H1 (cell line): Measurements from ENCODE around the gene COX6A1. TPM values are rescaled to one million over a fixed set of nuclear protein-coding genes. Genes with fewer than 3 reads are reported as not detected.

Experiments used
- polyA plus RNA-seq, 7 experiments: library from polyadenylated mRNA; depleted of rRNA in 3 of 7; stranded (reverse) in 5 of 7; unstranded in 2 of 7; fragments of >200 nt in 5 of 7; fragments of 200-250 nt in 2 of 7; gene quantifications; 1 replicate in 5 of 7; 2 replicates in 1 of 7; 4 replicates in 1 of 7; pipeline versions ENCODE4 v1.2.1 to v1.2.3, GENCODE V29; 2011 to 2013; ENCODE audit warnings: missing spikeins in 2 of 7, mixed read lengths in 2 of 7
- total RNA-seq: library from RNA; stranded (reverse); fragmentation: NEBNext Ultra II Directional; extraction: Animal tissue kit (Norgen Biotek cat#: 25700); gene quantifications from 2 replicates; pipeline ENCODE4 v1.2.1, GENCODE V29; 2021

Gene COX6A1
- total and polyA plus RNA-seq, 2 of the 8 experiments (the other 6 are each of a cell fraction or from before 2014, with no cell fraction given), result 437 to 2,792 TPM

Other genes starting within 250 kb of the COX6A1 start
- gene GCN1, start 243.4 kb upstream of the COX6A1 start, total RNA-seq, result 133 and 137 TPM in 2 replicates
- gene GCN1, start 243.4 kb upstream of the COX6A1 start, polyA plus RNA-seq (2011; rRNA removed), result 61.4 and 73.1 TPM in 2 replicates
- 2,987 and 3,029 TPM in 2 replicates for gene RPLP0, start 237.0 kb upstream of the COX6A1 start, total RNA-seq
- gene RPLP0, start 237.0 kb upstream of the COX6A1 start, polyA plus RNA-seq (2011; rRNA removed), result 8,838 and 10,765 TPM in 2 replicates
- 105 and 109 TPM in 2 replicates for gene PXN, start 172.4 kb upstream of the COX6A1 start, total RNA-seq
- gene PXN, start 172.4 kb upstream of the COX6A1 start, polyA plus RNA-seq (2011; rRNA removed), result 51.0 and 89.2 TPM in 2 replicates
- 1,112 and 1,388 TPM in 2 replicates for gene RNU4-2, start 146.2 kb upstream of the COX6A1 start, total RNA-seq
- gene RNU4-2, start 146.2 kb upstream of the COX6A1 start, polyA plus RNA-seq (2011; rRNA removed), result under 0.01 TPM in 2 replicates
- gene RNU4-1, start 144.9 kb upstream of the COX6A1 start, total RNA-seq, result 1,424 and 1,786 TPM in 2 replicates
- under 0.01 TPM in 2 replicates for gene RNU4-1, start 144.9 kb upstream of the COX6A1 start, polyA plus RNA-seq (2011; rRNA removed)
- 2.3 and 4.1 TPM in 2 replicates for gene SIRT4, start 135.8 kb upstream of the COX6A1 start, total RNA-seq
- 2.7 and 3.8 TPM in 2 replicates for gene SIRT4, start 135.8 kb upstream of the COX6A1 start, polyA plus RNA-seq (2011; rRNA removed)
- not detected in 2 replicates for gene PLA2G1B, start 110.3 kb upstream of the COX6A1 start, total RNA-seq
- gene PLA2G1B, start 110.3 kb upstream of the COX6A1 start, polyA plus RNA-seq (2011; rRNA removed), result 0.19 TPM in 1 of 2 replicates, not detected in the other
- gene MSI1, start 68.9 kb upstream of the COX6A1 start, total RNA-seq, result 51.9 and 53.1 TPM in 2 replicates
- 13.5 and 19.2 TPM in 2 replicates for gene MSI1, start 68.9 kb upstream of the COX6A1 start, polyA plus RNA-seq (2011; rRNA removed)
- gene TRIAP1, start 8.3 kb downstream of the COX6A1 start, total RNA-seq, result 58.5 and 63.4 TPM in 2 replicates
- 20.8 and 42.0 TPM in 2 replicates for gene TRIAP1, start 8.3 kb downstream of the COX6A1 start, polyA plus RNA-seq (2011; rRNA removed)
- gene GATC, start 8.3 kb downstream of the COX6A1 start, total RNA-seq, result 30.4 and 34.2 TPM in 2 replicates
- gene GATC, start 8.3 kb downstream of the COX6A1 start, polyA plus RNA-seq (2011; rRNA removed), result 13.2 and 13.6 TPM in 2 replicates
- 304 and 307 TPM in 2 replicates for gene SRSF9, start 31.6 kb downstream of the COX6A1 start, total RNA-seq
- 148 and 172 TPM in 2 replicates for gene SRSF9, start 31.6 kb downstream of the COX6A1 start, polyA plus RNA-seq (2011; rRNA removed)
- gene DYNLL1, start 58.0 kb downstream of the COX6A1 start, total RNA-seq, result 419 and 423 TPM in 2 replicates
- 314 and 488 TPM in 2 replicates for gene DYNLL1, start 58.0 kb downstream of the COX6A1 start, polyA plus RNA-seq (2011; rRNA removed)
- 35.1 and 38.3 TPM in 2 replicates for gene COQ5, start 91.0 kb downstream of the COX6A1 start, total RNA-seq
- 23.5 and 35.8 TPM in 2 replicates for gene COQ5, start 91.0 kb downstream of the COX6A1 start, polyA plus RNA-seq (2011; rRNA removed)
- gene RNF10, start 96.2 kb downstream of the COX6A1 start, total RNA-seq, result 164 and 171 TPM in 2 replicates
- gene RNF10, start 96.2 kb downstream of the COX6A1 start, polyA plus RNA-seq (2011; rRNA removed), result 63.0 and 71.6 TPM in 2 replicates
- 54.7 and 59.7 TPM in 2 replicates for gene POP5, start 143.3 kb downstream of the COX6A1 start, total RNA-seq
- 105 and 124 TPM in 2 replicates for gene POP5, start 143.3 kb downstream of the COX6A1 start, polyA plus RNA-seq (2011; rRNA removed)
- 7.4 and 8.5 TPM in 2 replicates for gene CABP1, start 202.5 kb downstream of the COX6A1 start, total RNA-seq
- 3.9 and 4.5 TPM in 2 replicates for gene CABP1, start 202.5 kb downstream of the COX6A1 start, polyA plus RNA-seq (2011; rRNA removed)
- 260 and 266 TPM in 2 replicates for gene MLEC, start 249.0 kb downstream of the COX6A1 start, total RNA-seq
- gene MLEC, start 249.0 kb downstream of the COX6A1 start, polyA plus RNA-seq (2011; rRNA removed), result 34.4 and 37.1 TPM in 2 replicates